DND-41 (cell line): ENCODE measurements around the gene KMT5B.

Source experiments
- CTCF ChIP-seq: IDR thresholded peaks from 2 replicates; pipeline ENCODE4 v1.5.1; 2012; ENCODE audit warnings: borderline replicate concordance, low read length, moderate library complexity, mild to moderate bottlenecking; ENCODE audit not compliant: poor library complexity, severe bottlenecking; ENCODE audit errors: extremely low read depth
- EZH2 ChIP-seq: IDR thresholded peaks from 3 replicates; pipeline ENCODE4 v1.6.1; 2012; ENCODE audit warnings: borderline replicate concordance, low read depth, mild to moderate bottlenecking, moderate library complexity, low read length, inconsistent platforms; ENCODE audit not compliant: severe bottlenecking

GRCh38 chr11:68262544-68262827 lies 49.4 kb upstream of the KMT5B start:
- TF ChIP-seq CTCF (no peak), EZH2 (no peak)
